ENCODE data around the gene EXOC3L1.

DNA sequence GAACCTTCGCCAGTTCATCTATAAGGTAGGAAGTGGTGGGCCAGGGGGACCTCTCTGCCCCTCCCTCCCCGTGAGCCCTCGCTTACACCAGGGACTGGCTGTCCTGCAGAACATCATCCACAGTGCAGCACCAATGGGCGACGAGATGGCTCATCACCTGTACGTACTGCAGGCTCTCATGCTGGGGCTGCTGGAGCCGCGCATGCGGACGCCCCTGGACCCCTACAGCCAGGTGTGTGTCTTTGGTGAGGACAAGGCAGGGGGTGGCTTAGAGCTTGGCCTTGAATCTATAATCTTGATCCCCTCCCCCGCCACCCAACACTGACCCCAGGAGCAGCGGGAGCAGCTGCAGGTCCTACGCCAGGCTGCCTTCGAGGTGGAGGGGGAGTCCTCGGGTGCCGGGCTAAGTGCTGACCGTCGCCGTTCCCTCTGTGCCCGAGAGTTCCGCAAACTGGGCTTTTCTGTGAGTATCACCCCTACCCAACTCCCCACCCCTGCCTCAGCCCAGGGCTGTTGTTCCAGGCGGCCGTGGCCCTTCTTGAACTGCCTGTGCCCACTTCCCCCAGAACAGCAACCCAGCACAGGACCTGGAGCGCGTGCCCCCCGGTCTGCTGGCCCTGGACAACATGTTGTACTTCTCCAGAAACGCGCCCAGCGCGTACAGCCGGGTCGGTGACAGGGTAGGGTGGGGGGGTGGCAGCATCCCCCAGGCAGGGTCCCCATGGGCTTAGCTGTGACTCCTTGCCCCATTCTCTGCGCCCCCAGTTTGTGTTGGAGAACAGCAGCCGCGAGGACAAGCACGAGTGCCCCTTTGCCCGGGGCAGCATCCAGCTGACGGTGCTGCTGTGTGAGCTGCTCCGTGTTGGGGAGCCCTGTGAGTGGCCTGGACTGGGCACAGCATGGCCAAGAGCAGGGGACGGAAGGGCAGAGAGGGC is 11.7 kb upstream of the EXOC3L1 start:
- TF ChIP-seq, protein P1, sequence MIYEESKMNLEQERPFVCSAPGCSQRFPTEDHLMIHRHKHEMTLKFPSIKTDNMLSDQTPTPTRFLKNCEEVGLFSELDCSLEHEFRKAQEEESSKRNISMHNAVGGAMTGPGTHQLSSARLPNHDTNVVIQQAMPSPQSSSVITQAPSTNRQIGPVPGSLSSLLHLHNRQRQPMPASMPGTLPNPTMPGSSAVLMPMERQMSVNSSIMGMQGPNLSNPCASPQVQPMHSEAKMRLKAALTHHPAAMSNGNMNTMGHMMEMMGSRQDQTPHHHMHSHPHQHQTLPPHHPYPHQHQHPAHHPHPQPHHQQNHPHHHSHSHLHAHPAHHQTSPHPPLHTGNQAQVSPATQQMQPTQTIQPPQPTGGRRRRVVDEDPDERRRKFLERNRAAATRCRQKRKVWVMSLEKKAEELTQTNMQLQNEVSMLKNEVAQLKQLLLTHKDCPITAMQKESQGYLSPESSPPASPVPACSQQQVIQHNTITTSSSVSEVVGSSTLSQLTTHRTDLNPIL (CRISPR knock-in tag; IDR thresholded peaks at IDR 0.05; ENCODE audit: low read depth): no peak
- no peak for TF ChIP-seq ZFP3 (CRISPR knock-in tag; IDR thresholded peaks at IDR 0.05)
- no peak for TF ChIP-seq POU6F1 (CRISPR knock-in tag; IDR thresholded peaks at IDR 0.05; ENCODE audit: borderline replicate concordance, low read depth)
- TF ChIP-seq ZNF8 (CRISPR knock-in tag; IDR thresholded peaks at IDR 0.05): no peak
- no peak for TF ChIP-seq ZNF70 (CRISPR knock-in tag; IDR thresholded peaks at IDR 0.05)
- TF ChIP-seq, protein P2, sequence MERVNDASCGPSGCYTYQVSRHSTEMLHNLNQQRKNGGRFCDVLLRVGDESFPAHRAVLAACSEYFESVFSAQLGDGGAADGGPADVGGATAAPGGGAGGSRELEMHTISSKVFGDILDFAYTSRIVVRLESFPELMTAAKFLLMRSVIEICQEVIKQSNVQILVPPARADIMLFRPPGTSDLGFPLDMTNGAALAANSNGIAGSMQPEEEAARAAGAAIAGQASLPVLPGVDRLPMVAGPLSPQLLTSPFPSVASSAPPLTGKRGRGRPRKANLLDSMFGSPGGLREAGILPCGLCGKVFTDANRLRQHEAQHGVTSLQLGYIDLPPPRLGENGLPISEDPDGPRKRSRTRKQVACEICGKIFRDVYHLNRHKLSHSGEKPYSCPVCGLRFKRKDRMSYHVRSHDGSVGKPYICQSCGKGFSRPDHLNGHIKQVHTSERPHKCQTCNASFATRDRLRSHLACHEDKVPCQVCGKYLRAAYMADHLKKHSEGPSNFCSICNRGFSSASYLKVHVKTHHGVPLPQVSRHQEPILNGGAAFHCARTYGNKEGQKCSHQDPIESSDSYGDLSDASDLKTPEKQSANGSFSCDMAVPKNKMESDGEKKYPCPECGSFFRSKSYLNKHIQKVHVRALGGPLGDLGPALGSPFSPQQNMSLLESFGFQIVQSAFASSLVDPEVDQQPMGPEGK (CRISPR knock-in tag; IDR thresholded peaks at IDR 0.05; ENCODE audit: borderline replicate concordance): no peak

Measured in SK-N-SH treated with all-trans-retinoic acid at 6 μM for 48 hours (cell line).